ENCODE measurements around the gene SOX8.

The SOX8 gene

GRCh38 chr16:970766-971581 is 10.6 kb upstream of the SOX8 start, which contains the start of gene LMF1:
Gene LMF1, minus strand, starts transcription at chr16:970984. Its CDS starts 4 bp downstream, at chr16:970980.
- Histone ChIP-seq H3K4me1 (ENCODE audit: insufficient read depth, low read length) (peaks cover 23% of the 10 kb centered on the region), H2AFZ (ENCODE audit: low read depth, low read length) (peak within 1 kb of the TSS; percentile 92), H3K36me3 (ENCODE audit: insufficient read depth, low read length) (no peaks in the 10 kb centered on the region), H3K4me3 (ENCODE audit: low read length) (peak within 1 kb of the TSS; percentile 81), H3K27me3 (ENCODE audit: insufficient read depth, low read length) (no peaks in the 10 kb centered on the region), H3K9me3 (ENCODE audit: low read length) (peaks cover 15% of the 10 kb centered on the region)

GRCh38 chr16:971582-971905 is 10.0 kb upstream of the SOX8 start:
- Histone ChIP-seq H3K27me3 (ENCODE audit: insufficient read depth, low read length) (no peaks in the 10 kb centered on the region), H3K4me3 (ENCODE audit: low read length) (no peak overlapping the region), H3K4me1 (ENCODE audit: insufficient read depth, low read length) (peaks cover 23% of the 10 kb centered on the region), H2AFZ (ENCODE audit: low read depth, low read length) (no peak overlapping the region), H3K9me3 (ENCODE audit: low read length) (peaks cover 10% of the 10 kb centered on the region), H3K36me3 (ENCODE audit: insufficient read depth, low read length) (no peaks in the 10 kb centered on the region)

GRCh38 chr16:971981-972315 is 9.6 kb upstream of the SOX8 start:
- Histone ChIP-seq H3K9me3 (ENCODE audit: low read length) (peaks cover 6% of the 10 kb centered on the region), H3K36me3 (ENCODE audit: insufficient read depth, low read length) (no peaks in the 10 kb centered on the region), H2AFZ (ENCODE audit: low read depth, low read length) (no peak overlapping the region), H3K27me3 (ENCODE audit: insufficient read depth, low read length) (no peaks in the 10 kb centered on the region), H3K4me3 (ENCODE audit: low read length) (no peak overlapping the region), H3K4me1 (ENCODE audit: insufficient read depth, low read length) (peaks cover 26% of the 10 kb centered on the region)

- H3K4me3 ChIP-seq (ENCODE audit: low read length), result no peak overlapping the region
These were observed 9.1 kb upstream of the SOX8 start for GRCh38 chr16:972316-973002.

GRCh38 chr16:973366-973765 is 8.2 kb upstream of the SOX8 start:
- H2AFZ ChIP-seq (ENCODE audit: low read depth, low read length), result no peak overlapping the region
- H3K4me1 ChIP-seq (ENCODE audit: insufficient read depth, low read length), result peaks cover 33% of the 10 kb centered on the region
- H3K27me3 ChIP-seq (ENCODE audit: insufficient read depth, low read length), result no peaks in the 10 kb centered on the region
- no peak overlapping the region for H3K4me3 ChIP-seq (ENCODE audit: low read length)
- H3K9me3 ChIP-seq (ENCODE audit: low read length), result no peaks in the 10 kb centered on the region
- no peaks in the 10 kb centered on the region for H3K36me3 ChIP-seq (ENCODE audit: insufficient read depth, low read length)

More at GRCh38 chr16:972316-973002, 9.1 kb upstream of the SOX8 start:
- H3K36me3 ChIP-seq (ENCODE audit: insufficient read depth, low read length), result no peaks in the 10 kb centered on the region
- peaks cover 29% of the 10 kb centered on the region for H3K4me1 ChIP-seq (ENCODE audit: insufficient read depth, low read length)
- peaks cover 2% of the 10 kb centered on the region for H3K9me3 ChIP-seq (ENCODE audit: low read length)
- no peak overlapping the region for H2AFZ ChIP-seq (ENCODE audit: low read depth, low read length)
- no peaks in the 10 kb centered on the region for H3K27me3 ChIP-seq (ENCODE audit: insufficient read depth, low read length)

- no peaks in the 10 kb centered on the region for H3K9me3 ChIP-seq (ENCODE audit: low read length)
- no peak overlapping the region for H2AFZ ChIP-seq (ENCODE audit: low read depth, low read length)
- no peaks in the 10 kb centered on the region for H3K27me3 ChIP-seq (ENCODE audit: insufficient read depth, low read length)
- no peak overlapping the region for H3K4me3 ChIP-seq (ENCODE audit: low read length)
- H3K4me1 ChIP-seq (ENCODE audit: insufficient read depth, low read length), result peaks cover 34% of the 10 kb centered on the region
- H3K36me3 ChIP-seq (ENCODE audit: insufficient read depth, low read length), result no peaks in the 10 kb centered on the region
These were observed 7.5 kb upstream of the SOX8 start for GRCh38 chr16:974001-974601.

GRCh38 chr16:974611-975261 is 6.8 kb upstream of the SOX8 start:
- no peaks in the 10 kb centered on the region for H3K36me3 ChIP-seq (ENCODE audit: insufficient read depth, low read length)
- H3K4me1 ChIP-seq (ENCODE audit: insufficient read depth, low read length), result peaks cover 28% of the 10 kb centered on the region
- no peaks in the 10 kb centered on the region for H3K9me3 ChIP-seq (ENCODE audit: low read length)
- no peak overlapping the region for H2AFZ ChIP-seq (ENCODE audit: low read depth, low read length)
- no peaks in the 10 kb centered on the region for H3K27me3 ChIP-seq (ENCODE audit: insufficient read depth, low read length)
- no peak overlapping the region for H3K4me3 ChIP-seq (ENCODE audit: low read length)

GRCh38 chr16:975291-975690 is 6.3 kb upstream of the SOX8 start:
- Histone ChIP-seq H3K27me3 (ENCODE audit: insufficient read depth, low read length) (no peaks in the 10 kb centered on the region), H2AFZ (ENCODE audit: low read depth, low read length) (no peak overlapping the region), H3K36me3 (ENCODE audit: insufficient read depth, low read length) (no peaks in the 10 kb centered on the region), H3K9me3 (ENCODE audit: low read length) (no peaks in the 10 kb centered on the region), H3K4me3 (ENCODE audit: low read length) (no peak overlapping the region), H3K4me1 (ENCODE audit: insufficient read depth, low read length) (peaks cover 26% of the 10 kb centered on the region)

- no peaks in the 10 kb centered on the region for H3K9me3 ChIP-seq (ENCODE audit: low read length)
- H2AFZ ChIP-seq (ENCODE audit: low read depth, low read length), result no peak overlapping the region
- H3K27me3 ChIP-seq (ENCODE audit: insufficient read depth, low read length), result no peaks in the 10 kb centered on the region
- no peaks in the 10 kb centered on the region for H3K36me3 ChIP-seq (ENCODE audit: insufficient read depth, low read length)
- H3K4me1 ChIP-seq (ENCODE audit: insufficient read depth, low read length), result peaks cover 29% of the 10 kb centered on the region
- no peak overlapping the region for H3K4me3 ChIP-seq (ENCODE audit: low read length)
These were observed 5.1 kb upstream of the SOX8 start for GRCh38 chr16:976389-976931.

- H3K27me3 ChIP-seq (ENCODE audit: insufficient read depth, low read length), result peaks cover 2% of the 10 kb centered on the region
- no peak overlapping the region for H3K4me3 ChIP-seq (ENCODE audit: low read length)
- H3K36me3 ChIP-seq (ENCODE audit: insufficient read depth, low read length), result no peaks in the 10 kb centered on the region
- H3K4me1 ChIP-seq (ENCODE audit: insufficient read depth, low read length), result peaks cover 29% of the 10 kb centered on the region
- no peak overlapping the region for H2AFZ ChIP-seq (ENCODE audit: low read depth, low read length)
- no peaks in the 10 kb centered on the region for H3K9me3 ChIP-seq (ENCODE audit: low read length)
These were observed 4.4 kb upstream of the SOX8 start for GRCh38 chr16:977081-977701.

- Histone ChIP-seq H3K4me3 (ENCODE audit: low read length) (no peak overlapping the region), H3K27me3 (ENCODE audit: insufficient read depth, low read length) (peaks cover 9% of the 10 kb centered on the region), H3K9me3 (ENCODE audit: low read length) (no peaks in the 10 kb centered on the region), H3K36me3 (ENCODE audit: insufficient read depth, low read length) (no peaks in the 10 kb centered on the region), H2AFZ (ENCODE audit: low read depth, low read length) (no peak overlapping the region), H3K4me1 (ENCODE audit: insufficient read depth, low read length) (peaks cover 31% of the 10 kb centered on the region)
These were observed 3.7 kb upstream of the SOX8 start for GRCh38 chr16:977896-978295.

- Histone ChIP-seq H2AFZ (ENCODE audit: low read depth, low read length) (no peak overlapping the region), H3K9me3 (ENCODE audit: low read length) (no peaks in the 10 kb centered on the region), H3K4me1 (ENCODE audit: insufficient read depth, low read length) (peaks cover 36% of the 10 kb centered on the region), H3K4me3 (ENCODE audit: low read length) (no peak overlapping the region), H3K36me3 (ENCODE audit: insufficient read depth, low read length) (no peaks in the 10 kb centered on the region), H3K27me3 (ENCODE audit: insufficient read depth, low read length) (peaks cover 11% of the 10 kb centered on the region)
These were observed 3.2 kb upstream of the SOX8 start for GRCh38 chr16:978403-978802.

Measured in neuron (in vitro differentiated cells).